Left hindlimb (tissue), 1 donor: ENCODE data around the gene SYCN.
"Not testable (repeated sequence)": the region's sequence is repeated elsewhere in the genome, so short reads cannot be mapped to it uniquely, and the experiment has no call there.

Experiments
- DNase-seq: peaks from one replicate; pipeline ENCODE4 v3.0.0-alpha.2; 2018

The SYCN gene

DNA sequence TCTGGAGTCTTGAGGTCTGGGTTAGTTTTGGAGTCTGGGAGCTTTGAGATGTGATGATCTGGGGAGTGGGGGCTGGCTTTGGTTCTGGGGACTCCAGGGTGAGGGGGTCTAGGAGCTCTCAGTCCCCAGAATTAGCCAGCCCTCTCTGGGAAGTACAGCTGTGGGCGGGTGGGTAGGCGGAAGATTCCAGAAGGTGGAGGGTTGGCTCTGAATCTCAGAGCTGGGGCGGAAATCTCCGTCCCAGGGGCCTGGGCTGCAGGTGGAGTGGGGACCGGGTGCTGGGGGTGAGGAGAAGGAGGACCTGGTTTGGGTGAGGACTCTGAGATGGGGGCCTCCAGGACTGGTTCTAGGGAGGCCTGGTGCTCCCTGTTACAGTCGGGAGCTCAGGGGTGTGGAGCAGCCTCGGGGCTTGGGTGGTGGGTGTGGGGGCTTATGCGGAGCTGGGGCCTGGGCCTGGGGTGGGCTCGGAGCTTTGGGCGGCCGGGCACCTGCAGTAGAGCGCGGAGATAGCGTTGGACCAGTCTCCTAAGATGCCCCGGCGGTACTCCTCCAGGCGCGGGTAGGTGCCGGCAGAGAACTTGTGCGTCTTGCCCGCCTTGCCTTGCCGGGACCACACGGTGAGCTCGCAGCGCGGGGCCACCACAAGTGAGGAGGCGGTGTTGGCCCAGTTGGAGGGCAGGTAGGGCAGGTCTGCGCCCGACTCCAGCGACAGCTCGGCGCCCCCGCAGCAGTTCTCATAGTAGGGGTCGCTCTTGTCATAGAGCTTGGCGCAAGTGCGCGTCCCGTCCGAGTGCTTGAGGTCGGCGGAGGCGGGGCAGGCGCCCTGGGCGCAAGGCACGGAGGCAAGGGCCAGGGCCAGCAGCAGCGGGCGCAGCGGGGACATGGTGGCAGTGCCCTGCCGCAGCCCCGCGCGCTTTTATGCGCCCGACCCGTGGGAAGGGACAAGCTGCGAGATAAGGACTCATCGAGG lies at the start of gene SYCN:
TSS of gene SYCN (minus strand) at position 892 of the 970 bp plus-strand sequence. CDS start at position 883, 9 bp downstream.
- no peak for DNase-seq

GRCh38 chr19:39253374-39254149 lies 49.5 kb upstream of the SYCN start:
- no peak for DNase-seq

DNA sequence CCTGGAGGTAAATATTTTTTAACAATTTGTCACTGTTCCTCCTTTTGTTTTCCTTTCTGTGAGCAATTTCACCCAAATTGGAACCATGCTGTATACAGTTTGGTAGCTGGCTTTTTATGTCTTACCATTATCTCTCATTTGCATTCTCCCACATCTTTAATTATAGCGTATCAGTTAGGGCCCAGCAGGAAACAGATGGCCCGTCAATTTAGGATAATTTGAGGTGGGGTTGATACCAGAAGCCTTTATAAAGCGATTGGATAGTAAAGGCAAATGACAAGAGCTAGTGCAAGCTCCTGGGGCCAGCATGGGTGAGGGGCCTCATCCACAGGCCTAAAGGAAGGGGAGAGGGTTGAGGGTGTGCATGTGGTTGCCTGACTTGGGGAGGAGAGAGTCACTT lies 48.4 kb upstream of the SYCN start:
- no peak for DNase-seq

GRCh38 chr19:39251846-39252245 lies 47.8 kb upstream of the SYCN start:
- DNase-seq = no peak

DNA sequence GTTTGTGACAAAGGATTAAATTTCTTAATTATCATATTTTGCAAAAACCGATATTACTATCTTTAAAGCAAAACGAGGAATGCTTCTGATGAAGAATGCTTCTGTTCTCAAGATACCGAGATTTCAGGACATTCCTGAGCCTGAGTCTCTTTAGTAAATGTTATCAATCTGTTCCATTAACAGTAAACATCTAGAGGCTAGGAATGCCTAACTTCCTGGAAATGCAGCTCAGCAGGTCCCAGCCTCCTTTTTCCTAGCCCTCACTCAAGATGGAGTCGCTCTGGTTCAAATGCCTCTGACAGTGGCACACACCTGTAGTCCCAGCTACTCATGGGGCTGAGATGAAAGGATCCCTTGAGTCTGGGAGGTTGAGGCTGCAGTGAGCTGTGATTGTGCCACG lies 47.0 kb upstream of the SYCN start:
- no peak for DNase-seq

DNA sequence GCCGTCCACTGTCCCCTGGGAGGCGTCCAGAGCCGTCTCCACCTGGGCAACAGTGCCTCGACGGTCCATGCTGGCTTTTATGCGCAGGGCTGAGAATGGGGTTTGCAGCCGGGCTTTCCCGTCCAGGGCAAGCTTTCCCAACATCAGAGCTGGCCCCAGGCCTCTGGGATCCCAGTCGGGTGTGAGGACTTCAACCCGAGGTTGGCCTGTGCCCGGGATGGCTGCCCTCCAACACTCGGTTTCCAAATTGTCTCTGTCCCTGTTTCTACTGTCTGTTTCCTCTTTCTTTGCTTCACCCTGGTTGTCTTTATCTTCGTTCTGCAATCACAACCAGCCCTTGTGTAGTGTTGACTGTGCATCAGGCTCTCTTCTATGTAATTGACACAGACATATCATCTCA lies 44.7 kb upstream of the SYCN start, which contains the start of gene IFNL4:
TSS of gene IFNL4 (minus strand) at position 51 of the 400 bp plus-strand sequence.
- DNase-seq = no peak

- DNase-seq = no peak
Observed at GRCh38 chr19:39247701-39248664, 43.9 kb upstream of the SYCN start.

GRCh38 chr19:39246951-39247669 lies 43.0 kb upstream of the SYCN start:
- DNase-seq = no peak

GRCh38 chr19:39245166-39245565 lies 41.1 kb upstream of the SYCN start:
- DNase-seq = not testable (repeated sequence)

DNA sequence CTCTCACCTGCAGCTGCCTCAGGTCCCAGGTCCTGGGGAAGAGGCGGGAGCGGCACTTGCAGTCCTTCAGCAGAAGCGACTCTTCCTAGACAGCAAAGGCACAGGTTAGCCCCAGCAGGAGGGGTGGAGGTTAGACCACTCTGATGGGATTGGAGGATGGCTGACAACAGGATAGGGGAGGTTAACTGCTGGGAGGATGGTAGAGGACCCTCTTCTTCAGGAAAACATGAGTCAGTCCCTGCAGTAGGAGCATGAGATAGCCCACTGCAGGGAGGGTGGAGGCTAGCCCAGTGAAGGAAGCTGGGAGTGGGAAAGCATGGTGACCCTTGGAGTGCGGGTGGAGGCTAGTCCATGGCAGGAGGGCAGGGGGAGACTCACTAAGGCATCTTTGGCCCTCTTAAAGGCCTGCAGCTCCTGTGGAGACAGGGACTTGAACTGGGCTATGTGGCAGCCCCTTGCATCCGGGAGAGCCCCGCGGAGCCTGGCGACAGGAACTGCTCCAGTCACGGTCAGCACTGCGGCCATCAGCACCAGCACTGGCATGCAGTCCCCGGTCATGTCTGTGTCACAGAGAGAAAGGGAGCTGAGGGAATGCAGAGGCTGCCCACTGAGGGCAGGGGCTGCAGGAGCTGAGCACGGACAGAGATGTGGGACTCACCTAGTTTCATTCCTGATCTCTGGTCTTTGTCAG lies 40.5 kb upstream of the SYCN start, which contains the start of gene IFNL3:
TSS of gene IFNL3 (minus strand) at position 597 of the 691 bp plus-strand sequence. CDS start at position 558, 39 bp downstream.
- not testable (repeated sequence) for DNase-seq

DNA sequence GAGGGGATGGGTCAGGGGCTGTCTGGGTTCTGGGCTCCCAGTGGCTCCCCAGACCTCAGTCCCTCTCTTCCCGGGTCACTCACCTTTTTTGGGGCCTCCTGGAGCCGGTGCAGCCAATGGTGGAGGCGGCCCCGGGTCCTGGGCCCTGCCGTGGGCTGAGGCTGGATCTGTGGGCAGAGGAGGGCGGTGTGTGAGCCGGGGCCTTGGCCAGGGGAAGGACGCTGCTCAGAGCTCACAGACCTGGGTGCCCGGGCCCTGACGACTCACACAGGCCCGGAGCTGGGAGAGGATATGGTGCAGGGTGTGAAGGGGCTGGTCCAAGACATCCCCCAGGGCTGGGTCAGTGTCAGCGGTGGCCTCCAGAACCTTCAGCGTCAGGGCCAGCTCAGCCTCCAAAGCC lies 39.7 kb upstream of the SYCN start:
- DNase-seq = not testable (repeated sequence)

DNA sequence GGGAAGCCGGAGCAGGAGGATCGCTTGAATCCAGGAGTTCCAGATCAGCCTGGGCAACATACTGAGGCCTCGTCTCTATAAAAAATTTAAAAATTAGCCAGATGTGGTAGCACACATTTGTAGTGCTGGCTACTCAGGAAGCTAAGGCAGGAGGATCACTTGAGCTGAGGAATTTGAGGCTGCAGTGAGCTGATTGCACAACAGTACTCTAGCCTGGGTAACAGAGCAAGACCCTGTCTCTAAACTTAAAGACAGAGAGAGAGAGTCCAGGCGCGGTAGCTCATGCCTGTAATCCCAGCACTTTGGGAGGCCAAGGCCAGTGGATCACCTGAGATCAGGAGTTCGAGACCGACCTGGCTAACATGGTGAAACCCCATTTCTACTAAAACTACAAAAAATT lies 36.4 kb upstream of the SYCN start:
- DNase-seq = no peak

- no peak for DNase-seq
Observed at GRCh38 chr19:39238944-39239343, 34.9 kb upstream of the SYCN start.

GRCh38 chr19:39238209-39238608 lies 34.1 kb upstream of the SYCN start:
- no peak for DNase-seq

- DNase-seq = no peak
Observed at GRCh38 chr19:39237200-39238184, 33.4 kb upstream of the SYCN start.

- no peak for DNase-seq
Observed at GRCh38 chr19:39236527-39236926, 32.5 kb upstream of the SYCN start.

- no peak for DNase-seq
Observed at GRCh38 chr19:39232708-39233107, 28.6 kb upstream of the SYCN start.

DNA sequence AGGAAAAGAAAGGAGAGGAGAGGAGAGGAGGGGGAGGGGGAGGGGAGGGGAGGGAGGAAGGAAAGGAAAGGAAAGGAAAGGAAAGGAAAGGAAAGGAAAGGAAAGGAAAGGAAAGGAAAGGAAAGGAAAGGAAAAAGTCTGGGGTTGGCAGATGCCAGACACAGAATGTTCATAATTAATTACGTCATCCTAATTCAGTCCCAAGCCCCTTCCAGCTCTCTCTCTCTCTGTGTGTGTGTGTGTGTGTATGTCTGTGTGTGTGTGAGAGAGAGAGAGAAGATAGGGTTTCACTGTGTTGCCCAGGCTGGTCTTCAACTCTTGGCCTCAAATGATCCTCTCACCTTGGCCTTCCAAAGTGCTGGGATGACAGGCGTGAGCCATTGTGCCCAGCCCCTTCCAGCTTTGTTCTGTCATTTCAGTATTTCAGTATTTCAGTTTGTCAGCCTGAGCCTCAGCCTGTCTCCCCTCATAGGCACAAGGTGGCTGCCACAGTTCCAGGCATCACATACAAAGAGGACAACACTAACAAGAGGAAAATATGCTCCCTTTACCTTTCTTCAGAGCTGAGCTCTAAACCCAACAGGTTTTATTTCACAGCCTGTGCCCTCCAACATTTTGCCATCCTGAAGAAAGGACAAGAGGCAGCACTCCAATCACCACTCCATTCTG lies 26.2 kb upstream of the SYCN start:
- no peak for DNase-seq

DNA sequence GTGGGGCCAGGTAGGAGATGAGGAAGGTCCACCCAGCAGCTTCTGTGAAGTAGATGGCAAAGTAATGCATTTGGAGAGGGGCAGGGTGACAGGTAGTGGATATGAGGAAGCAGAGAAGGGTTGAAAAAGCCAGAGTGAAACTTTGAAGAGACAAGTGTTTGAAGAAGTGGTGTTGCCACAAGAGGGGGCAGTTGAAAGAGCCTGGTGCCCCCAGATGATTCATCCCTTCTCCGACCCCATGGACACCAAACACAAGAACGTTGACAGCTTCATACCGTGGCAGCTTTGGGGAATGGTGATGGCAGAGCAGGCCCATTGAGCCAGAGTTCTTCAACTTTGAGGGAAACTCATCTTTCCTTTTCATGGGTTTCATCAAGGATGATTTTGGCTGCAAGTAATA lies 20.8 kb upstream of the SYCN start:
- no peak for DNase-seq
